Activated CD4-positive, alpha-beta memory T cell treated with anti-CD3 and anti-CD28 coated beads for 36 hours (primary cell): ENCODE data around the gene MAP3K13. TPM values are rescaled to one million over a fixed set of nuclear protein-coding genes. Genes with fewer than 3 reads are reported as not detected.
"Not testable (repeated sequence)": the region's sequence is repeated elsewhere in the genome, so short reads cannot be mapped to it uniquely, and the experiment has no call there.

ENCODE experiments used
- CTCF ChIA-PET: fragments of 350-600 bp; sonication (Branson Sonifier 250); formaldehyde crosslinking; loops from one replicate; lab custom pipeline; 2021; ENCODE audit warnings: antibody characterized with exemption, inconsistent platforms; lab: Charles Lee
- POLR2A ChIA-PET: fragments of 350-600 bp; sonication (Branson Sonifier 250); formaldehyde crosslinking; loops from one replicate; lab custom pipeline; 2021; ENCODE audit warnings: antibody characterized with exemption; lab: Charles Lee
- DNase-seq: peaks from one replicate; pipeline ENCODE4 v3.0.0-alpha.2; 2020
- H3K27ac Mint-ChIP-seq: one replicate; pipeline ENCODE4 v1.8.0; 2021; ENCODE audit warnings: mixed read lengths
- H3K27me3 Mint-ChIP-seq: one replicate; pipeline ENCODE4 v1.8.0; 2021; ENCODE audit warnings: mixed read lengths
- H3K36me3 Mint-ChIP-seq: one replicate; pipeline ENCODE4 v1.8.0; 2021; ENCODE audit warnings: mixed read lengths
- H3K4me1 Mint-ChIP-seq: one replicate; pipeline ENCODE4 v1.8.0; 2021; ENCODE audit warnings: low read depth, mixed read lengths
- H3K4me3 Mint-ChIP-seq: one replicate; pipeline ENCODE4 v1.8.0; 2021; ENCODE audit warnings: mild to moderate bottlenecking, mixed read lengths
- H3K9me3 Mint-ChIP-seq: one replicate; pipeline ENCODE4 v1.8.0; 2021; ENCODE audit warnings: mixed read lengths
- intact Hi-C: fragments of 100-400 bp; cut with micrococcal nuclease; formaldehyde crosslinking; loops from one replicate; pipeline ENCODE4 v1.15.1; 2023
- total RNA-seq, 2 experiments: library from RNA; stranded (reverse); gene quantifications; one replicate each; pipeline ENCODE4 v1.2.3, GENCODE V29; 2021

MAP3K13 gene
- total RNA-seq, 2 experiments from 2014 or later, result 10.6 to 12.4 TPM

- Mint-ChIP-seq H3K9me3 (no peaks in the 10 kb centered on the region), H3K4me1 (no peaks in the 10 kb centered on the region), H3K27me3 (peaks cover 2% of the 10 kb centered on the region), H3K4me3 (no peak overlapping the region), H3K36me3 (no peaks in the 10 kb centered on the region), H3K27ac (no peak overlapping the region)
- DNase-seq, result no peak
- intact Hi-C loops, result no loop called here
- CTCF ChIA-PET, result interaction anchor here (1.4 kb wide), 1 partner anchor 156 kb away, joined by 4 read pairs; no protein-coding TSS in a partner anchor
- POLR2A ChIA-PET, result no interaction called here
Measured at GRCh38 chr3:185403002-185403401, 40.1 kb downstream of the MAP3K13 start.

- Mint-ChIP-seq H3K4me1 (no peaks in the 10 kb centered on the region), H3K4me3 (no peak overlapping the region), H3K27ac (no peak overlapping the region), H3K9me3 (no peaks in the 10 kb centered on the region), H3K36me3 (no peaks in the 10 kb centered on the region), H3K27me3 (peaks cover 4% of the 10 kb centered on the region)
- DNase-seq, result no peak
- ChIA-PET POLR2A (no interaction called here), CTCF (no interaction called here)
- intact Hi-C loops, result no loop called here
Measured at GRCh38 chr3:185405243-185405642, 42.3 kb downstream of the MAP3K13 start.

- no peak overlapping the region for H3K27ac Mint-ChIP-seq
- CTCF ChIA-PET, result no interaction called here
- no peaks in the 10 kb centered on the region for H3K36me3 Mint-ChIP-seq
- POLR2A ChIA-PET, result no interaction called here
- no peaks in the 10 kb centered on the region for H3K4me1 Mint-ChIP-seq
- peaks cover 4% of the 10 kb centered on the region for H3K27me3 Mint-ChIP-seq
- no peak overlapping the region for H3K4me3 Mint-ChIP-seq
- H3K9me3 Mint-ChIP-seq, result no peaks in the 10 kb centered on the region
- intact Hi-C loops, result no loop called here
- no peak for DNase-seq
Measured at GRCh38 chr3:185405664-185406063, 42.7 kb downstream of the MAP3K13 start.

GRCh38 chr3:185406121-185406620 is 43.2 kb downstream of the MAP3K13 start:
- no peak for DNase-seq
- ChIA-PET POLR2A (no interaction called here), CTCF (no interaction called here)
- Mint-ChIP-seq H3K4me3 (no peak overlapping the region), H3K9me3 (no peaks in the 10 kb centered on the region), H3K27me3 (peaks cover 4% of the 10 kb centered on the region), H3K27ac (no peak overlapping the region), H3K4me1 (no peaks in the 10 kb centered on the region), H3K36me3 (no peaks in the 10 kb centered on the region)
- intact Hi-C loops, result no loop called here

GRCh38 chr3:185409957-185410356 is 47.0 kb downstream of the MAP3K13 start:
- Mint-ChIP-seq H3K9me3 (no peaks in the 10 kb centered on the region), H3K27ac (no peak overlapping the region), H3K36me3 (no peaks in the 10 kb centered on the region), H3K4me3 (no peak overlapping the region), H3K4me1 (no peaks in the 10 kb centered on the region), H3K27me3 (peaks cover 4% of the 10 kb centered on the region)
- intact Hi-C loops, result no loop called here
- ChIA-PET CTCF (no interaction called here), POLR2A (no interaction called here)
- no peak for DNase-seq

- ChIA-PET CTCF (interaction anchor here (0.7 kb wide), 1 partner anchor 197 kb away, joined by 3 read pairs; no protein-coding TSS in a partner anchor), POLR2A (no interaction called here)
- intact Hi-C loops, result no loop called here
- no peaks in the 10 kb centered on the region for H3K9me3 Mint-ChIP-seq
- H3K4me1 Mint-ChIP-seq, result no peaks in the 10 kb centered on the region
- H3K4me3 Mint-ChIP-seq, result no peak overlapping the region
- no peak for DNase-seq
- no peaks in the 10 kb centered on the region for H3K36me3 Mint-ChIP-seq
- H3K27me3 Mint-ChIP-seq, result peaks cover 4% of the 10 kb centered on the region
- no peak overlapping the region for H3K27ac Mint-ChIP-seq
Measured at GRCh38 chr3:185411133-185411532, 48.2 kb downstream of the MAP3K13 start.

- no peak overlapping the region for H3K4me3 Mint-ChIP-seq
- POLR2A ChIA-PET, result no interaction called here
- H3K9me3 Mint-ChIP-seq, result no peaks in the 10 kb centered on the region
- no peaks in the 10 kb centered on the region for H3K4me1 Mint-ChIP-seq
- no peak for DNase-seq
- CTCF ChIA-PET, result no interaction called here
- H3K27me3 Mint-ChIP-seq, result peaks cover 3% of the 10 kb centered on the region
- no peak overlapping the region for H3K27ac Mint-ChIP-seq
- intact Hi-C loops, result no loop called here
- no peaks in the 10 kb centered on the region for H3K36me3 Mint-ChIP-seq
Measured at GRCh38 chr3:185416513-185416912, 53.6 kb downstream of the MAP3K13 start.

- CTCF ChIA-PET, DNase-seq, H3K4me3 Mint-ChIP-seq, H3K36me3 Mint-ChIP-seq, H3K27me3 Mint-ChIP-seq, intact Hi-C loops, H3K9me3 Mint-ChIP-seq, POLR2A ChIA-PET, H3K27ac Mint-ChIP-seq, H3K4me1 Mint-ChIP-seq: not testable (repeated sequence)
Measured at GRCh38 chr3:185418561-185418977, 55.6 kb downstream of the MAP3K13 start.

GRCh38 chr3:185420762-185421161 is 57.8 kb downstream of the MAP3K13 start:
- H3K27ac Mint-ChIP-seq, result no peak overlapping the region
- no peaks in the 10 kb centered on the region for H3K36me3 Mint-ChIP-seq
- peaks cover 4% of the 10 kb centered on the region for H3K27me3 Mint-ChIP-seq
- POLR2A ChIA-PET, result no interaction called here
- no peaks in the 10 kb centered on the region for H3K9me3 Mint-ChIP-seq
- no peak overlapping the region for H3K4me3 Mint-ChIP-seq
- CTCF ChIA-PET, result no interaction called here
- H3K4me1 Mint-ChIP-seq, result no peaks in the 10 kb centered on the region
- intact Hi-C loops, result no loop called here
- DNase-seq, result no peak

GRCh38 chr3:185421577-185422232 is 58.8 kb downstream of the MAP3K13 start:
- Mint-ChIP-seq H3K4me1 (no peaks in the 10 kb centered on the region), H3K36me3 (no peaks in the 10 kb centered on the region), H3K4me3 (no peak overlapping the region), H3K27ac (no peak overlapping the region), H3K27me3 (peaks cover 5% of the 10 kb centered on the region), H3K9me3 (no peaks in the 10 kb centered on the region)
- DNase-seq, result no peak
- CTCF ChIA-PET, result no interaction called here
- POLR2A ChIA-PET, result no interaction called here
- intact Hi-C loops, result no loop called here

- H3K27me3 Mint-ChIP-seq, result peaks cover 6% of the 10 kb centered on the region
- H3K36me3 Mint-ChIP-seq, result no peaks in the 10 kb centered on the region
- no peaks in the 10 kb centered on the region for H3K4me1 Mint-ChIP-seq
- CTCF ChIA-PET, result no interaction called here
- no peak for DNase-seq
- POLR2A ChIA-PET, result no interaction called here
- H3K27ac Mint-ChIP-seq, result no peak overlapping the region
- no peak overlapping the region for H3K4me3 Mint-ChIP-seq
- H3K9me3 Mint-ChIP-seq, result no peaks in the 10 kb centered on the region
- intact Hi-C loops, result no loop called here
Measured at GRCh38 chr3:185422677-185423076, 59.7 kb downstream of the MAP3K13 start.

GRCh38 chr3:185423178-185423577 is 60.2 kb downstream of the MAP3K13 start:
- Mint-ChIP-seq H3K36me3 (no peaks in the 10 kb centered on the region), H3K27me3 (peaks cover 6% of the 10 kb centered on the region), H3K9me3 (no peaks in the 10 kb centered on the region), H3K4me3 (no peak overlapping the region), H3K4me1 (no peaks in the 10 kb centered on the region), H3K27ac (no peak overlapping the region)
- ChIA-PET CTCF (no interaction called here), POLR2A (no interaction called here)
- DNase-seq, result no peak
- intact Hi-C loops, result no loop called here

- H3K4me3 Mint-ChIP-seq, result no peak overlapping the region
- H3K9me3 Mint-ChIP-seq, result no peaks in the 10 kb centered on the region
- no peak for DNase-seq
- intact Hi-C loops, result no loop called here
- no peak overlapping the region for H3K27ac Mint-ChIP-seq
- ChIA-PET POLR2A (no interaction called here), CTCF (interaction anchor here (0.6 kb wide), 1 partner anchor 138 kb away, joined by 3 read pairs; no protein-coding TSS in a partner anchor)
- H3K27me3 Mint-ChIP-seq, result peaks cover 6% of the 10 kb centered on the region
- H3K36me3 Mint-ChIP-seq, result no peaks in the 10 kb centered on the region
- no peaks in the 10 kb centered on the region for H3K4me1 Mint-ChIP-seq
Measured at GRCh38 chr3:185424435-185424834, 61.5 kb downstream of the MAP3K13 start.
